Right kidney (tissue), 1 donor: ENCODE measurements around the gene GPR82.
"Not testable (repeated sequence)": the region's sequence is repeated elsewhere in the genome, so short reads cannot be mapped to it uniquely, and the experiment has no call there.

ENCODE experiments used
- DNase-seq: peaks from one replicate; pipeline ENCODE4 v3.0.0-alpha.2; 2016

The GPR82 gene

GRCh38 chrX:41718481-41719235 is 5.3 kb upstream of the GPR82 start:
- no peak for DNase-seq

GRCh38 chrX:41719610-41720009 is 4.4 kb upstream of the GPR82 start:
- not testable (repeated sequence) for DNase-seq

GRCh38 chrX:41720125-41720779 is 3.7 kb upstream of the GPR82 start:
- no peak for DNase-seq

GRCh38 chrX:41721590-41721989 is 2.4 kb upstream of the GPR82 start:
- DNase-seq, result no peak

- DNase-seq, result no peak
Observed at GRCh38 chrX:41722214-41722613, 1.8 kb upstream of the GPR82 start.

- no peak for DNase-seq
Observed at GRCh38 chrX:41722816-41723618, 964 bp upstream of the GPR82 start.

- no peak for DNase-seq
Observed at GRCh38 chrX:41728125-41728524, 4.1 kb downstream of the GPR82 start.

GRCh38 chrX:41730081-41730480 is 6.1 kb downstream of the GPR82 start:
- DNase-seq, result no peak

GRCh38 chrX:41732260-41732659 is 8.3 kb downstream of the GPR82 start:
- no peak for DNase-seq

- DNase-seq, result no peak
Observed at GRCh38 chrX:41733939-41734338, 10.0 kb downstream of the GPR82 start.

GRCh38 chrX:41734530-41734929 is 10.5 kb downstream of the GPR82 start:
- no peak for DNase-seq

GRCh38 chrX:41737065-41737464 is 13.1 kb downstream of the GPR82 start:
- no peak for DNase-seq

GRCh38 chrX:41739871-41740270 is 15.9 kb downstream of the GPR82 start:
- DNase-seq, result no peak

GRCh38 chrX:41750716-41751115 is 26.7 kb downstream of the GPR82 start:
- DNase-seq, result no peak

- no peak for DNase-seq
Observed at GRCh38 chrX:41758401-41758800, 34.4 kb downstream of the GPR82 start.

GRCh38 chrX:41759817-41760216 is 35.8 kb downstream of the GPR82 start:
- DNase-seq, result no peak

- no peak for DNase-seq
Observed at GRCh38 chrX:41761169-41761568, 37.2 kb downstream of the GPR82 start.

- no peak for DNase-seq
Observed at GRCh38 chrX:41761702-41762101, 37.7 kb downstream of the GPR82 start.

- DNase-seq, result no peak
Observed at GRCh38 chrX:41779030-41779564, 55.1 kb downstream of the GPR82 start.
